Chondrocyte (in vitro differentiated cells): ENCODE measurements around the gene DPP6. TPM values are rescaled to one million over a fixed set of nuclear protein-coding genes. Genes with fewer than 3 reads are reported as not detected.

Source experiments
- DNase-seq: peaks from one replicate; pipeline ENCODE4 v3.0.0; 2021; ENCODE audit warnings: mixed read lengths, low spot score
- H3K27ac Mint-ChIP-seq: one replicate; pipeline ENCODE4 v1.8.0; 2021; ENCODE audit warnings: mild to moderate bottlenecking, moderate library complexity, mixed read lengths; ENCODE audit not compliant: unreplicated experiment
- H3K27me3 Mint-ChIP-seq: 2 replicates; pipeline ENCODE4 v1.8.0; 2021; ENCODE audit warnings: low read depth, mixed read lengths
- H3K36me3 Mint-ChIP-seq: 2 replicates; pipeline ENCODE4 v1.8.0; 2021; ENCODE audit warnings: low read depth, mixed read lengths
- H3K4me1 Mint-ChIP-seq: 2 replicates; pipeline ENCODE4 v1.8.0; 2021; ENCODE audit warnings: low read depth, mild to moderate bottlenecking, mixed read lengths
- H3K4me3 Mint-ChIP-seq: one replicate; pipeline ENCODE4 v1.8.0; 2021; ENCODE audit warnings: mild to moderate bottlenecking, moderate library complexity, mixed read lengths; ENCODE audit not compliant: unreplicated experiment
- H3K9me3 Mint-ChIP-seq: 2 replicates; pipeline ENCODE4 v1.8.0; 2021; ENCODE audit warnings: low read depth, mixed read lengths
- total RNA-seq: library from RNA; stranded (reverse); gene quantifications from 3 replicates; pipeline ENCODE4 v1.2.1, GENCODE V29; 2021
- TF ChIP-seq, protein P1 (sequence below): fragments of 200-600 bp; sonication (generic); IDR thresholded peaks from 2 replicates; pipeline ENCODE4 v1.5.0; 2021; ENCODE audit warnings: antibody characterized with exemption, mild to moderate bottlenecking, moderate library complexity

DPP6 gene
- total RNA-seq, 1 donor from 2014 or later: not detected

DNA sequence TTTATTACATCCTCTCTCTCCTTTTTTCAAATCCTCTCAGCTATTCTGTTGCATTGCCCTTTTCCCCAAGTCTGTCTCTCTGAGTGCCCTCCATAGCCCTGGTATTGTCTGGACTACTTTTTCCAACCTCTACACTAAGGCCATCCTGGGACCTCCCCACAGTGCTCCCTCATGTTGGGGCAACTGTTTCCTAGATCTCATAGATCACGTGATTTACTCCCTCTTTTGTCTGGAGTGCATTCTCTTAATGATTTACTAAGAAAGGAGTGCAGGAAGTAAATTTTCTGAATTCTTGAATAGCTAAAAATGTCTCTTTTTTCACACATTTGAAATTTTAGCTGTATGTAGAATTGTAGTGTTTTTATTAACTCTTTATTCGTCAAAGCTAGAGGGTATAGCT, 733.7 kb downstream of the DPP6 start:
- no peak for DNase-seq
- Mint-ChIP-seq H3K36me3 (no peaks in the 10 kb centered on the region), H3K9me3 (peaks cover 46% of the 10 kb centered on the region), H3K4me3 (no peak overlapping the region), H3K27me3 (no peaks in the 10 kb centered on the region), H3K27ac (no peak overlapping the region), H3K4me1 (no peaks in the 10 kb centered on the region)
- TF ChIP-seq, protein P1, sequence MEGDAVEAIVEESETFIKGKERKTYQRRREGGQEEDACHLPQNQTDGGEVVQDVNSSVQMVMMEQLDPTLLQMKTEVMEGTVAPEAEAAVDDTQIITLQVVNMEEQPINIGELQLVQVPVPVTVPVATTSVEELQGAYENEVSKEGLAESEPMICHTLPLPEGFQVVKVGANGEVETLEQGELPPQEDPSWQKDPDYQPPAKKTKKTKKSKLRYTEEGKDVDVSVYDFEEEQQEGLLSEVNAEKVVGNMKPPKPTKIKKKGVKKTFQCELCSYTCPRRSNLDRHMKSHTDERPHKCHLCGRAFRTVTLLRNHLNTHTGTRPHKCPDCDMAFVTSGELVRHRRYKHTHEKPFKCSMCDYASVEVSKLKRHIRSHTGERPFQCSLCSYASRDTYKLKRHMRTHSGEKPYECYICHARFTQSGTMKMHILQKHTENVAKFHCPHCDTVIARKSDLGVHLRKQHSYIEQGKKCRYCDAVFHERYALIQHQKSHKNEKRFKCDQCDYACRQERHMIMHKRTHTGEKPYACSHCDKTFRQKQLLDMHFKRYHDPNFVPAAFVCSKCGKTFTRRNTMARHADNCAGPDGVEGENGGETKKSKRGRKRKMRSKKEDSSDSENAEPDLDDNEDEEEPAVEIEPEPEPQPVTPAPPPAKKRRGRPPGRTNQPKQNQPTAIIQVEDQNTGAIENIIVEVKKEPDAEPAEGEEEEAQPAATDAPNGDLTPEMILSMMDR: no peak

DNA sequence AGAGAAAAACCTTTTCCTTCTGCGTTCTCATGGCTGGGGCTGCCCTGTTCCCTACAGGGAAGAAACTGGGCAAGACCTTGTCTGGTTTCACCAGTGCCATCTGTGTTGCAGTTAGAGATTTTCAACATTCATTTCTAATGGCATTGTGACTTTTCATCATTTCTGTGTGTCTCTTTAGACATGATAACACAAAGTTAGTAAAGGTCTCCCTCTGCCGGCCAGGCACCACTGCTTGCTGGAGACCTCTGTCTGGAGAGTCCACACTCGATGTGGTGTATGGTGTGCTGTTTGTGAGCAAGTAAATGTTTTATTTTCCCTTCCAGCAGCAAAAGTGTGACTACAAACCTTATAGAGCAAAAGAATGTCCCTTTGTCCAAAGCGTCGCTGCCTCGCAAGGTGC, 737.2 kb downstream of the DPP6 start:
- no peaks in the 10 kb centered on the region for H3K36me3 Mint-ChIP-seq

GRCh38 chr7:154791611-154792010, 739.4 kb downstream of the DPP6 start:
- no peak overlapping the region for H3K4me3 Mint-ChIP-seq
- H3K9me3 Mint-ChIP-seq: peaks cover 16% of the 10 kb centered on the region
- no peak for DNase-seq
- H3K27ac Mint-ChIP-seq: no peak overlapping the region
- no peaks in the 10 kb centered on the region for H3K4me1 Mint-ChIP-seq
- no peaks in the 10 kb centered on the region for H3K36me3 Mint-ChIP-seq
- peaks cover 3% of the 10 kb centered on the region for H3K27me3 Mint-ChIP-seq
- TF ChIP-seq, protein P1: no peak

More for the DNA sequence above, 737.2 kb downstream of the DPP6 start:
- H3K27ac Mint-ChIP-seq: no peak overlapping the region
- TF ChIP-seq, protein P1: peak; percentile 29
- H3K4me1 Mint-ChIP-seq: no peaks in the 10 kb centered on the region
- H3K9me3 Mint-ChIP-seq: peaks cover 31% of the 10 kb centered on the region
- no peak for DNase-seq
- H3K4me3 Mint-ChIP-seq: no peak overlapping the region
- no peaks in the 10 kb centered on the region for H3K27me3 Mint-ChIP-seq

- H3K9me3 Mint-ChIP-seq: peaks cover 12% of the 10 kb centered on the region
- peaks cover 3% of the 10 kb centered on the region for H3K27me3 Mint-ChIP-seq
- no peak for DNase-seq
- no peak overlapping the region for H3K4me3 Mint-ChIP-seq
- no peaks in the 10 kb centered on the region for H3K36me3 Mint-ChIP-seq
- TF ChIP-seq, protein P1: no peak
- H3K4me1 Mint-ChIP-seq: no peaks in the 10 kb centered on the region
- no peak overlapping the region for H3K27ac Mint-ChIP-seq
Measured at GRCh38 chr7:154792436-154793055, 740.3 kb downstream of the DPP6 start.

GRCh38 chr7:154794147-154794780, 742.1 kb downstream of the DPP6 start:
- Mint-ChIP-seq H3K27ac (no peak overlapping the region), H3K36me3 (peaks cover 2% of the 10 kb centered on the region), H3K9me3 (peaks cover 5% of the 10 kb centered on the region), H3K27me3 (peaks cover 3% of the 10 kb centered on the region), H3K4me1 (no peaks in the 10 kb centered on the region), H3K4me3 (no peak overlapping the region)
- TF ChIP-seq, protein P1: peak; percentile 33
- no peak for DNase-seq
